ENCODE results near the gene MEMO1. TPM values are rescaled to one million over a fixed set of nuclear protein-coding genes. Genes with fewer than 3 reads are reported as not detected.
"Not testable (repeated sequence)": the region's sequence is repeated elsewhere in the genome, so short reads cannot be mapped to it uniquely, and the experiment has no call there.

The MEMO1 gene
- total and polyA plus RNA-seq, 12 donors, result 22.7 to 64.3 (median 42.3) TPM

GRCh38 chr2:32012872-32013271, 2.1 kb upstream of the MEMO1 start:
- Histone ChIP-seq H3K27ac (no peak overlapping the region), H3K27me3 (no peaks in the 10 kb centered on the region), H3K4me1 (replicated peaks in 1 of 2) (peaks cover 6 to 13% of the 10 kb centered on the region in 2 donors), H3K9me3 (replicated peaks in 1 of 3) (no peaks in the 10 kb centered on the region), H3K36me3 (replicated peaks in 1 of 2) (no peaks in the 10 kb centered on the region), H3K4me3 (no peak overlapping the region)
- TF ChIP-seq CTCF (IDR thresholded peaks at IDR 0.05) (no peak), POLR2A (IDR thresholded peaks at IDR 0.05) (no peak)
- WGBS, 4 donors, result 82 to 91% (median 86%) methylated on average over 1 of the region's 1 CpG
- DNase-seq, result no peak
- intact Hi-C loops (cut with DNase I), result no loop called here

- 72 to 80% (median 76%) methylated on average over 5 of the region's 5 CpGs for WGBS, 4 donors
- no peaks in the 10 kb centered on the region for H3K36me3 ChIP-seq (replicated peaks in 1 of 2)
- DNase-seq, result no peak
- intact Hi-C loops (cut with DNase I), result no loop called here
- H3K27me3 ChIP-seq, result no peaks in the 10 kb centered on the region
- peak overlapping the region; percentile 82 to 98 (median 91) for H3K27ac ChIP-seq
- peak overlapping the region in 1 of 4 donors; percentile 92 for H3K4me3 ChIP-seq
- peaks cover 6 to 20% of the 10 kb centered on the region in 2 donors for H3K4me1 ChIP-seq (replicated peaks in 1 of 2)
- TF ChIP-seq POLR2A (IDR thresholded peaks at IDR 0.05) (no peak), CTCF (IDR thresholded peaks at IDR 0.05) (no peak)
- no peaks in the 10 kb centered on the region for H3K9me3 ChIP-seq (replicated peaks in 1 of 3)
Observed at GRCh38 chr2:32011485-32011960, 715 bp upstream of the MEMO1 start.

- peak overlapping the region in 2 of 4 donors; percentile 81 to 92 for H3K4me3 ChIP-seq
- H3K36me3 ChIP-seq (replicated peaks in 1 of 2); H3K27me3 ChIP-seq; intact Hi-C loops (cut with DNase I); H3K9me3 ChIP-seq (replicated peaks in 1 of 3): not testable (repeated sequence)
- 0% methylated on average over 6 to 25 of the region's 43 CpGs; no CpG with 5 or more reads in 1 of the 4 donors for WGBS, 4 donors
- peaks cover 6 to 31% of the 10 kb centered on the region in 2 donors for H3K4me1 ChIP-seq (replicated peaks in 1 of 2)
- DNase-seq, result peak in 6 of 7 donors; percentile 51 to 72 (median 58)
- H3K27ac ChIP-seq, result peak overlapping the region in 4 of 5 donors; percentile 82 to 98 (median 92)
Observed at GRCh38 chr2:32010280-32010669, 533 bp downstream of the MEMO1 start.

GRCh38 chr2:32009516-32010256, 1.1 kb downstream of the MEMO1 start:
- DNase-seq, result peak in 6 of 7 donors; percentile 41 to 54 (median 47)
- peak overlapping the region in 4 of 5 donors; percentile 82 to 98 (median 92) for H3K27ac ChIP-seq
- H3K4me3 ChIP-seq, result peak overlapping the region; percentile 20 to 92 (median 68)
- WGBS, 4 donors, result 0 to 7% (median 0%) methylated on average over 3 to 89 of the region's 91 CpGs
- peak in 1 of 2 donors; percentile 45 for TF ChIP-seq POLR2A (IDR thresholded peaks at IDR 0.05)
- TF ChIP-seq CTCF (IDR thresholded peaks at IDR 0.05), result no peak
- H3K36me3 ChIP-seq (replicated peaks in 1 of 2), result no peaks in the 10 kb centered on the region
- intact Hi-C loops (cut with DNase I), result no loop called here
- peaks cover 6 to 31% of the 10 kb centered on the region in 2 donors for H3K4me1 ChIP-seq (replicated peaks in 1 of 2)
- H3K27me3 ChIP-seq, result no peaks in the 10 kb centered on the region
- H3K9me3 ChIP-seq (replicated peaks in 1 of 3), result no peaks in the 10 kb centered on the region
